B cell (primary cell): Measurements from ENCODE around the gene PTPRT. TPM values are rescaled to one million over a fixed set of nuclear protein-coding genes. Genes with fewer than 3 reads are reported as not detected.

Source experiments
- ATAC-seq: fragments of 200-7000 bp; cut with Tn5 transposase; one replicate; pipeline ENCODE4 v1.10.0; 2021; ENCODE audit warnings: low read depth, mild to moderate bottlenecking, moderate number of reproducible peaks, moderate library complexity
- CTCF ChIA-PET: fragments of 350-600 bp; sonication (Branson Sonifier 250); formaldehyde crosslinking; loops from one replicate; lab custom pipeline; 2021; ENCODE audit warnings: antibody characterized with exemption, inconsistent platforms; lab: Charles Lee
- POLR2A ChIA-PET: fragments of 350-600 bp; sonication (Branson Sonifier 250); formaldehyde crosslinking; loops from one replicate; lab custom pipeline; 2021; ENCODE audit warnings: antibody characterized with exemption; lab: Charles Lee
- DNase-seq: peaks from one replicate; pipeline ENCODE4 v3.0.0; 2013
- H2AFZ ChIP-seq: 2 replicates; pipeline ENCODE4 v1.6.1; 2012; ENCODE audit warnings: mild to moderate bottlenecking, low read depth, low read length; ENCODE audit not compliant: insufficient read depth, poor library complexity, severe bottlenecking
- H3K27ac ChIP-seq, 2 donors: 1 replicate in 1 of 2; 2 replicates in 1 of 2; pipeline ENCODE4 v1.5.1; 2012 to 2013; ENCODE audit warnings: low read length in 2 of 2, mild to moderate bottlenecking in 2 of 2, moderate library complexity in 1 of 2
- H3K27me3 ChIP-seq, 4 experiments: fragments of 200-600 bp in 1 of 4; sonication (generic) in 1 of 4; replicated peaks in 1 of 4; 1 replicate in 2 of 4; 2 replicates in 2 of 4; pipeline versions ENCODE4 v1.6.1 to v1.7.0; 2013 to 2016; ENCODE audit warnings: low read length in 3 of 4, mild to moderate bottlenecking in 2 of 4, mixed read lengths in 1 of 4, moderate library complexity in 1 of 4; ENCODE audit not compliant: insufficient read depth in 4 of 4, control insufficient read depth in 3 of 4; ENCODE audit errors: control extremely low read depth in 1 of 4
- H3K36me3 ChIP-seq, 2 experiments: replicated peaks in 1 of 2; 1 replicate in 1 of 2; 2 replicates in 1 of 2; pipeline versions ENCODE4 v1.6.1 to v1.7.1; 2013; ENCODE audit warnings: low read length in 1 of 2; ENCODE audit not compliant: insufficient read depth in 2 of 2, control insufficient read depth in 1 of 2; ENCODE audit errors: control extremely low read depth in 1 of 2, extremely low read depth in 1 of 2
- H3K4me1 ChIP-seq, 2 donors: fragments of 200-600 bp in 1 of 2; sonication (generic) in 1 of 2; 1 replicate in 1 of 2; 2 replicates in 1 of 2; pipeline versions ENCODE4 v1.5.1 to v1.6.1; 2013 to 2017; ENCODE audit warnings: low read length in 2 of 2; ENCODE audit not compliant: control insufficient read depth in 2 of 2, insufficient read depth in 2 of 2
- H3K4me2 ChIP-seq: replicated peaks from 2 replicates; pipeline ENCODE3; 2012; ENCODE audit warnings: mild to moderate bottlenecking, low read depth, low read length; ENCODE audit not compliant: poor library complexity, severe bottlenecking
- H3K4me3 ChIP-seq, 5 experiments: fragments of 200-600 bp in 1 of 5; sonication (generic) in 1 of 5; 1 replicate in 3 of 5; 2 replicates in 2 of 5; pipeline versions ENCODE4 v1.5.1 to v1.7.0; 2011 to 2016; ENCODE audit warnings: low read length in 4 of 5, mild to moderate bottlenecking in 4 of 5, low read depth in 2 of 5, control low read depth in 1 of 5, moderate library complexity in 1 of 5; ENCODE audit not compliant: insufficient read depth in 1 of 5; ENCODE audit errors: control extremely low read depth in 1 of 5, extremely low read depth in 1 of 5
- H3K79me2 ChIP-seq: fragments of 200-600 bp; sonication (generic); one replicate; pipeline ENCODE4 v1.6.0; 2016; ENCODE audit warnings: low read length; ENCODE audit not compliant: control insufficient read depth, insufficient read depth
- H3K9ac ChIP-seq: fragments of 200-600 bp; sonication (generic); 2 replicates; pipeline ENCODE4 v1.6.1; 2017; ENCODE audit warnings: mild to moderate bottlenecking, low read length, moderate library complexity
- H3K9me3 ChIP-seq, 3 donors: one replicate each; pipeline versions ENCODE4 v1.6.1 to v1.7.1; 2013; ENCODE audit warnings: low read length in 2 of 3; ENCODE audit not compliant: control insufficient read depth in 2 of 3, insufficient read depth in 1 of 3; ENCODE audit errors: control extremely low read depth in 1 of 3
- H4K20me1 ChIP-seq: 2 replicates; pipeline ENCODE4 v1.6.0; 2012; ENCODE audit warnings: mild to moderate bottlenecking, low read length; ENCODE audit not compliant: insufficient read depth, control insufficient read depth, poor library complexity, severe bottlenecking
- H3K27ac Mint-ChIP-seq: one replicate; pipeline ENCODE4 v1.8.0; 2021; ENCODE audit warnings: mixed read lengths
- H3K27me3 Mint-ChIP-seq: one replicate; pipeline ENCODE4 v1.8.0; 2021; ENCODE audit warnings: mixed read lengths
- H3K4me1 Mint-ChIP-seq: one replicate; pipeline ENCODE4 v1.8.0; 2021; ENCODE audit warnings: mixed read lengths
- H3K4me3 Mint-ChIP-seq: one replicate; pipeline ENCODE4 v1.8.0; 2021; ENCODE audit warnings: mixed read lengths
- H3K9me3 Mint-ChIP-seq: one replicate; pipeline ENCODE4 v1.8.0; 2022; ENCODE audit warnings: mixed read lengths; ENCODE audit not compliant: insufficient read depth
- EZH2 ChIP-seq: IDR thresholded peaks from 2 replicates; pipeline ENCODE4 v1.6.1; 2012; ENCODE audit warnings: borderline replicate concordance, low read depth, mild to moderate bottlenecking, moderate library complexity, low read length; ENCODE audit not compliant: insufficient read depth, poor library complexity, severe bottlenecking
- WGBS: methylation state at CpG from one replicate; pipeline ENCODE4 v1.1.5; 2013; ENCODE audit warnings: missing lambda C conversion rate; ENCODE audit not compliant: insufficient coverage; 5-methylcytosine and 5-hydroxymethylcytosine counted together
- intact Hi-C: fragments of 100-400 bp; cut with micrococcal nuclease; formaldehyde crosslinking; loops from one replicate; pipeline ENCODE4 v1.10.0; 2022
- polyA plus RNA-seq: library from polyadenylated mRNA; depleted of rRNA; stranded (reverse); fragments of >200 nt; gene quantifications from 2 replicates; pipeline ENCODE4 v1.2.3, GENCODE V29; 2012
- total RNA-seq, 2 donors: library from RNA; stranded (reverse); fragments of 120-200 nt in 1 of 2; gene quantifications; 1 replicate in 1 of 2; 2 replicates in 1 of 2; pipeline versions ENCODE4 v1.2.3 to v1.2.4, GENCODE V29; 2013 to 2022
- TF ChIP-seq, protein P1 (sequence below): fragments of 200-600 bp; IDR thresholded peaks from one replicate; pipeline ENCODE4 v1.8.0; 2022; ENCODE audit warnings: antibody characterized with exemption, mild to moderate bottlenecking

PTPRT gene
- total and polyA plus RNA-seq, 2 donors (not counting 1 experiment from before 2014, with no cell fraction given): not detected

DNA sequence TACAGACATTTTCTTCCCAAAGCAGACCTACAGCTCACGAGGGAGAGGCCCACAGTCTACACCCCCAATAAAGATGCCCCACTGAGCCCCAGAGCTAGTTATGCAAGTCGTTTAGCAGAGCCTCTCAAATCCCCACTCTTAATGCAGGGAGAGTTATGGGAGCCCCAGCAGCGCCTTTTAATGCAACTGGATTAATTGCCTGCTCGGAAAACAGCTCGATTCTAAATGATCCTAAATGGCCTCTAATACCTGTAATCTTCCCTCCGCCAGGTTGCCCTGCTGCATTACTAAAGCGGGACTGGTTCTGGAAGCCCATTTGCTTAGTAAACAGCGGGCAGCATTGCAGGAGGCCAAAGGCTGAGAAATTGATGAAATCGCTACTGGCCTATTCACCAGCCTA, 656.9 kb downstream of the PTPRT start:
- Histone ChIP-seq H3K27me3 (no peaks in the 10 kb centered on the region), H3K4me2 (no peak overlapping the region), H4K20me1 (no peaks in the 10 kb centered on the region), H3K9ac (no peak overlapping the region), H3K79me2 (no peaks in the 10 kb centered on the region), H3K9me3 (no peaks in the 10 kb centered on the region), H3K27ac (no peak overlapping the region), H3K4me1 (no peaks in the 10 kb centered on the region), H2AFZ (no peak overlapping the region), H3K4me3 (no peak overlapping the region), H3K36me3 (no peaks in the 10 kb centered on the region)
- Mint-ChIP-seq H3K4me3 (no peak overlapping the region), H3K9me3 (no peaks in the 10 kb centered on the region), H3K27me3 (peaks cover 3% of the 10 kb centered on the region), H3K4me1 (peaks cover 6% of the 10 kb centered on the region), H3K27ac (no peak overlapping the region)
- intact Hi-C loops: no loop called here
- no peak for TF ChIP-seq EZH2
- TF ChIP-seq, protein P1, sequence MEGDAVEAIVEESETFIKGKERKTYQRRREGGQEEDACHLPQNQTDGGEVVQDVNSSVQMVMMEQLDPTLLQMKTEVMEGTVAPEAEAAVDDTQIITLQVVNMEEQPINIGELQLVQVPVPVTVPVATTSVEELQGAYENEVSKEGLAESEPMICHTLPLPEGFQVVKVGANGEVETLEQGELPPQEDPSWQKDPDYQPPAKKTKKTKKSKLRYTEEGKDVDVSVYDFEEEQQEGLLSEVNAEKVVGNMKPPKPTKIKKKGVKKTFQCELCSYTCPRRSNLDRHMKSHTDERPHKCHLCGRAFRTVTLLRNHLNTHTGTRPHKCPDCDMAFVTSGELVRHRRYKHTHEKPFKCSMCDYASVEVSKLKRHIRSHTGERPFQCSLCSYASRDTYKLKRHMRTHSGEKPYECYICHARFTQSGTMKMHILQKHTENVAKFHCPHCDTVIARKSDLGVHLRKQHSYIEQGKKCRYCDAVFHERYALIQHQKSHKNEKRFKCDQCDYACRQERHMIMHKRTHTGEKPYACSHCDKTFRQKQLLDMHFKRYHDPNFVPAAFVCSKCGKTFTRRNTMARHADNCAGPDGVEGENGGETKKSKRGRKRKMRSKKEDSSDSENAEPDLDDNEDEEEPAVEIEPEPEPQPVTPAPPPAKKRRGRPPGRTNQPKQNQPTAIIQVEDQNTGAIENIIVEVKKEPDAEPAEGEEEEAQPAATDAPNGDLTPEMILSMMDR: no peak
- ChIA-PET POLR2A (no interaction called here), CTCF (no interaction called here)
- no peak for DNase-seq
- WGBS: 87% methylated on average over 7 of the region's 9 CpGs
- no peak for ATAC-seq

DNA sequence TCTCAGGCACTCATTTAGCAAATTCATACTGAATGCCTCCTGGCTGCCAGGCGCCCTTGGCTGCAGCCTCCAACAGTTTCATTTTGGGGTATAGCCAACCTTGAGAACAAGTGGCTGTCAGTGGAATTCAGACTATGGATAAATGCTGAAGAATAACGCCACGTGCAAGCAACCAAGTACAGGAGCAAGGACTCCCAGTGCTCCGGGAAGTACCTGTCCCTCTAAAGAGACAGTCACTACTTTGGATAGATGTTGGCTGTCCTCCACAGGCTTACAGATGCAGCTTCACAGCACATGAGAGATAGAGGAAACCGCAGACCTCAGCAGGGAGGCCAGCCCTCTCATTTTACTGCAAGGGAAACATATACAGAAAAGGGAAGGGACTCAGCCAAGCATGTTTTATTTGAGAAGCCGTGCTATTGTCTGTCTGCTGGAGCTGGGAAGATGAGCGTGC, 658.2 kb downstream of the PTPRT start:
- Histone ChIP-seq H3K9me3 (no peaks in the 10 kb centered on the region), H3K9ac (no peak overlapping the region), H3K79me2 (no peaks in the 10 kb centered on the region), H3K4me3 (no peak overlapping the region), H3K4me2 (no peak overlapping the region), H3K36me3 (no peaks in the 10 kb centered on the region), H3K4me1 (no peaks in the 10 kb centered on the region), H3K27me3 (no peaks in the 10 kb centered on the region), H2AFZ (no peak overlapping the region), H3K27ac (no peak overlapping the region), H4K20me1 (no peaks in the 10 kb centered on the region)
- Mint-ChIP-seq H3K4me3 (no peak overlapping the region), H3K4me1 (peaks cover 6% of the 10 kb centered on the region), H3K27ac (no peak overlapping the region), H3K9me3 (no peaks in the 10 kb centered on the region), H3K27me3 (peaks cover 3% of the 10 kb centered on the region)
- DNase-seq: no peak
- ATAC-seq: no peak
- TF ChIP-seq, protein P1: no peak
- no peak for TF ChIP-seq EZH2
- intact Hi-C loops: no loop called here
- ChIA-PET CTCF (interaction anchor here (0.7 kb wide), 1 partner anchor 750 kb away, joined by 3 read pairs; no protein-coding TSS in a partner anchor), POLR2A (no interaction called here)
- 53% methylated on average over 5 of the region's 7 CpGs for WGBS
